Measurements from ENCODE around the gene PCDHGB6.
A peak's percentile ranks its signal among the peaks of the same experiment; 100 is the strongest.
"Not testable (repeated sequence)": the region's sequence is repeated elsewhere in the genome, so short reads cannot be mapped to it uniquely, and the experiment has no call there.

Gene PCDHGB6

GRCh38 chr5:141389153-141390042, 18.4 kb upstream of the PCDHGB6 start:
- no peak for DNase-seq

GRCh38 chr5:141392429-141393198, 15.2 kb upstream of the PCDHGB6 start, which contains the start of gene PCDHGA8:
TSS of gene PCDHGA8 (plus strand) at chr5:141392633. CDS start at chr5:141392814, 181 bp downstream.
- peak in 1 of 2 donors; percentile 14 for DNase-seq

GRCh38 chr5:141393267-141393666, 14.6 kb upstream of the PCDHGB6 start:
- DNase-seq: no peak

- DNase-seq: not testable (repeated sequence)
These were observed 13.2 kb upstream of the PCDHGB6 start for GRCh38 chr5:141394401-141395187.

GRCh38 chr5:141397756-141398551, 9.9 kb upstream of the PCDHGB6 start, which contains the start of gene PCDHGB5:
TSS of gene PCDHGB5 (plus strand) at chr5:141397947. CDS start at chr5:141398128, 181 bp downstream.
- peak; percentile 29 to 52 for DNase-seq

- no peak for DNase-seq
These were observed 9.2 kb upstream of the PCDHGB6 start for GRCh38 chr5:141398608-141399007.

- no peak for DNase-seq
These were observed 8.1 kb upstream of the PCDHGB6 start for GRCh38 chr5:141399555-141400258.

GRCh38 chr5:141402553-141403243, 5.1 kb upstream of the PCDHGB6 start, which contains the start of gene PCDHGA9:
TSS of gene PCDHGA9 (plus strand) at chr5:141402778. CDS start at chr5:141402953, 175 bp downstream.
- peak in 1 of 2 donors; percentile 31 for DNase-seq

- DNase-seq: no peak
These were observed 4.4 kb upstream of the PCDHGB6 start for GRCh38 chr5:141403387-141403786.

GRCh38 chr5:141409598-141410306, 1.9 kb downstream of the PCDHGB6 start:
- DNase-seq: no peak

- no peak for DNase-seq
These were observed 3.8 kb downstream of the PCDHGB6 start for GRCh38 chr5:141411575-141411974.

- peak; percentile 50 to 67 for DNase-seq
These were observed 5.2 kb downstream of the PCDHGB6 start, which contains the start of gene PCDHGA10 for GRCh38 chr5:141412854-141413539. TSS of gene PCDHGA10 (plus strand) at chr5:141412987. CDS start at chr5:141413176, 189 bp downstream.

- DNase-seq: no peak
These were observed 5.8 kb downstream of the PCDHGB6 start for GRCh38 chr5:141413540-141414069.

GRCh38 chr5:141414548-141415274, 6.9 kb downstream of the PCDHGB6 start:
- not testable (repeated sequence) for DNase-seq

GRCh38 chr5:141415275-141415618, 7.4 kb downstream of the PCDHGB6 start:
- DNase-seq: not testable (repeated sequence)

GRCh38 chr5:141417494-141418172, 9.8 kb downstream of the PCDHGB6 start, which contains the start of gene PCDHGB7:
TSS of gene PCDHGB7 (plus strand) at chr5:141417677. CDS start at chr5:141417860, 183 bp downstream.
- peak; percentile 46 to 48 for DNase-seq

Measured in CD4-positive, alpha-beta T cell treated with Interferon alpha-2 for 1 hour (primary cell).